Gastroesophageal sphincter (tissue), 3 donors: Measurements from ENCODE around the gene DAB1.

Experiments used
- EP300 ChIP-seq: sonication (generic); formaldehyde crosslinking; IDR thresholded peaks from one replicate; pipeline ENCODE4 v1.6.1; 2017; ENCODE audit warnings: antibody characterized with exemption, mild to moderate bottlenecking
- POLR2A ChIP-seq, 2 donors: fragments of 450-650 bp; IDR thresholded peaks; one replicate each; pipeline ENCODE4 v1.6.1; 2017; ENCODE audit warnings: antibody characterized with exemption in 2 of 2, mild to moderate bottlenecking in 2 of 2, moderate library complexity in 1 of 2
- POLR2AphosphoS5 ChIP-seq: sonication (generic); formaldehyde crosslinking; IDR thresholded peaks from one replicate; pipeline ENCODE4 v1.6.1; 2017; ENCODE audit warnings: antibody characterized with exemption
- TF ChIP-seq, protein P1 (sequence below), 4 experiments: fragments of 200-600 bp in 2 of 4; fragments of 450-650 bp in 2 of 4; sonication (generic) in 1 of 4; IDR thresholded peaks; one replicate each; pipeline ENCODE4 v1.5.1; 2017 to 2019; ENCODE audit warnings: antibody characterized with exemption in 4 of 4, mild to moderate bottlenecking in 2 of 4, moderate library complexity in 2 of 4

DNA sequence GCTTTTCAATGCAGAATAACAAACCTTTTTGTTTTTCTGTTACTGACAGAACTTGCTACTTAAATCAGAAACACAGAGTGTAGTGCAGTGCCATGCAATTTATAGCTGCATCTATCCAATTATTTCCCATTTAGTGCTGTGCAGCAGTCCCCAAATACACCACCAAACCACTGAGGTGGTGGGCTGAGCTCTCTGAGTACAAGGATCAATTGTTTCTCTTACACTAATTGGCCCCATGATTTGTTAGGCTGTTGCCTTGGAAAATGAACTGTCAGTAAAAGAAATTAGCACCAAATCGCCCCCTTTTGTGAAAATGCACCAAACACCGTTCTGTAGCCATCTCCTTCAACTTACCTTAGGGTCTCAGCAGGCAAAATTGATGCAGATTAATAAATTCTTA is 339.2 kb downstream of the DAB1 start:
- TF ChIP-seq, protein P1, sequence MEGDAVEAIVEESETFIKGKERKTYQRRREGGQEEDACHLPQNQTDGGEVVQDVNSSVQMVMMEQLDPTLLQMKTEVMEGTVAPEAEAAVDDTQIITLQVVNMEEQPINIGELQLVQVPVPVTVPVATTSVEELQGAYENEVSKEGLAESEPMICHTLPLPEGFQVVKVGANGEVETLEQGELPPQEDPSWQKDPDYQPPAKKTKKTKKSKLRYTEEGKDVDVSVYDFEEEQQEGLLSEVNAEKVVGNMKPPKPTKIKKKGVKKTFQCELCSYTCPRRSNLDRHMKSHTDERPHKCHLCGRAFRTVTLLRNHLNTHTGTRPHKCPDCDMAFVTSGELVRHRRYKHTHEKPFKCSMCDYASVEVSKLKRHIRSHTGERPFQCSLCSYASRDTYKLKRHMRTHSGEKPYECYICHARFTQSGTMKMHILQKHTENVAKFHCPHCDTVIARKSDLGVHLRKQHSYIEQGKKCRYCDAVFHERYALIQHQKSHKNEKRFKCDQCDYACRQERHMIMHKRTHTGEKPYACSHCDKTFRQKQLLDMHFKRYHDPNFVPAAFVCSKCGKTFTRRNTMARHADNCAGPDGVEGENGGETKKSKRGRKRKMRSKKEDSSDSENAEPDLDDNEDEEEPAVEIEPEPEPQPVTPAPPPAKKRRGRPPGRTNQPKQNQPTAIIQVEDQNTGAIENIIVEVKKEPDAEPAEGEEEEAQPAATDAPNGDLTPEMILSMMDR (IDR thresholded peaks at IDR 0.05): no peak
- TF ChIP-seq POLR2A (IDR thresholded peaks at IDR 0.05) (no peak), EP300 (no peak), POLR2AphosphoS5 (no peak)
